HG03097 (cell line): ENCODE results near the gene TFPT.
A peak's percentile ranks its signal among the peaks of the same experiment; 100 is the strongest.

Experiments
- ATAC-seq: cut with Tn5 transposase; IDR thresholded peaks from one replicate; pipeline ENCODE4 v1.9.1; 2021; ENCODE audit not compliant: unreplicated experiment, low FRiP score

Gene TFPT

DNA sequence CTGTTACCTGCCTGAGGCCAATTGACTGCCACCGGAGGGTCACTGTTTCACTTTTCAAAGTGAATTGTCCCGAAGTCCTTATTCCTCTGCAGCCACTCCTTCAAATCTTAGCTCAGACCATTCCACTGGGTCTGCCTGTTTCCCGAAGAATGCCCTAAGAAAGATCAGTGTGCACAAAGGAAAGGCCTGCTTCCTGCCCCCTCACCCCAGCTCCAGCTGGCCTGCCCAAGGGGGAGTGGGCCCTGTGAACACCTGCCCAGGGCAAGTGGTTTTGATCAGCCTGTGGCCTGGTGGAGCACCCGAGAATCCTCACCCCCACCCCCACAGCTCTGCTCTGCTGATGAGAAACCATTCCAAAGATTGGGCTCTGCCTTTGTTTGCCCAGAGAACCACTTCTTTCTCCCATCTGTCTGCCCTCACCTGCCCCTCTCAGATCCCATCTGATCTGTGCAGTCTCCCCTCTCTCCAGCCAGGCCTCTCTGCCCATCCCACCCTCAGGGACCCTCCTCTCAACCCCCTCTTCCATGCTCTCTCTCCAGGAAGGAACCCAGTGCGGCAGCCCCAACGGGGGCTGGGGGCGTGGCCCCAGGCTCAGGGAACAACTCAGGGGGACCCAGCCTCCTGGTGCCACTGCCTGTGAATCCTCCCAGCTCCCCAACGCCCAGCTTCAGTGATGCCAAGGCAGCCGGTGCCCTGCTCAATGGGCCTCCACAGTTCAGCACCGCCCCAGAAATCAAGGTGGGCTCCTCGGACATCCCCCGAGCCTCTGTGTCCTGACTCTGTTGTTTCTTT is 33.8 kb upstream of the TFPT start:
- no peak for ATAC-seq

DNA sequence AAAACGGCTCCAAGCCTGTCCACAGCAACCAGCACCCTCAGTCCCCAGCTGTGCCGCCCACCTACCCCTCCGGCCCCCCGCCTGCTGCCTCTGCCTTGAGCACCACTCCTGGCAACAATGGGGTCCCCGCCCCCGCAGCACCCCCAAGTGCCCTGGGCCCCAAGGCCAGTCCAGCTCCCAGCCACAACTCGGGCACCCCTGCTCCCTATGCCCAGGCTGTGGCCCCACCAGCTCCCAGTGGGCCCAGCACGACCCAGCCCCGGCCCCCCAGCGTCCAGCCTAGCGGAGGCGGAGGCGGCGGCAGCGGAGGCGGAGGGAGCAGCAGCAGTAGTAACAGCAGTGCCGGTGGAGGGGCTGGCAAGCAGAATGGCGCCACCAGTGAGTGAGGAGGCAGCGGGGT is 32.7 kb upstream of the TFPT start:
- ATAC-seq: no peak

DNA sequence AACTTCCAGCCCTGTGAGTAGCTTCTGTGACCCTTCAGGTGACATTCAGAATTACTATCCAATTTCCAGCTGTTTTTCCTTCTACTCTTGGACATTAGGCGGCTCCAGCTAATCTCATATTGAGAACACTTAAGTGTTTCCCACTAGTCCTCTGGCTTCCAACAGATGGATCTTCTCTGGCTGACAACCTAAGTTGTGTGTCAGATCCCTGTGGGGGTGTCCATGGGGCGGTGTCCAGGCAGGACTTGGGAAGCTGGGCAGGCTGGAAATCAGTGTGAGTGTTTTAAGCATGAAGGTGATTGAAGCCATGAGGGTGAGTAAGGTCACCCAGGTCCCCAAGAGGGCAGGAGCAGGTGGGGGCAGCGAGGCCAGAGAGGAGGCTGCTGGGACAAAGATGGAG is 32.2 kb upstream of the TFPT start:
- ATAC-seq: no peak

DNA sequence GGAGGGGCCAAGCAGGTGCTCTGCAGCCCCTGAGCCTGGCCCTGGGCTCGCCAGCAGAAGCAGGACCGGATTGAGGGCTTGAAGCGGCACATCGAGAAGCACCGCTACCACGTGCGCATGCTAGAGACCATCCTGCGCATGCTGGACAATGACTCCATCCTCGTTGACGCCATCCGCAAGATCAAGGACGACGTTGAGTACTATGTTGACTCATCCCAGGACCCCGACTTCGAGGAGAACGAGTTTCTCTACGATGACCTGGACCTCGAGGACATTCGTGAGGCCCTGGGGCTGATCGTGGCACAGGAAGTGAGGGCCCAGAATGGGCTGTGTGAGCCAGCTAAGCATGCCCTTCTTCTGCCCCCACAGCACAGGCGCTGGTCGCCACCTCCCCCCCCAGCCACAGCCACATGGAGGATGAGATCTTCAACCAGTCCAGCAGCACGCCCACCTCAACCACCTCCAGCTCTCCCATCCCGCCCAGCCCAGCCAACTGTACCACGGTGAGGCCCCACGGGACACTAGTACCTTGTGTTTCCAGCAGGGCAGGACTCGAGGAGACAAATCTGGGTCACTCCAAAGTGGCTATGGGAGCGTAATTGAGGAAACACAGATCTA is 30.2 kb upstream of the TFPT start:
- no peak for ATAC-seq

DNA sequence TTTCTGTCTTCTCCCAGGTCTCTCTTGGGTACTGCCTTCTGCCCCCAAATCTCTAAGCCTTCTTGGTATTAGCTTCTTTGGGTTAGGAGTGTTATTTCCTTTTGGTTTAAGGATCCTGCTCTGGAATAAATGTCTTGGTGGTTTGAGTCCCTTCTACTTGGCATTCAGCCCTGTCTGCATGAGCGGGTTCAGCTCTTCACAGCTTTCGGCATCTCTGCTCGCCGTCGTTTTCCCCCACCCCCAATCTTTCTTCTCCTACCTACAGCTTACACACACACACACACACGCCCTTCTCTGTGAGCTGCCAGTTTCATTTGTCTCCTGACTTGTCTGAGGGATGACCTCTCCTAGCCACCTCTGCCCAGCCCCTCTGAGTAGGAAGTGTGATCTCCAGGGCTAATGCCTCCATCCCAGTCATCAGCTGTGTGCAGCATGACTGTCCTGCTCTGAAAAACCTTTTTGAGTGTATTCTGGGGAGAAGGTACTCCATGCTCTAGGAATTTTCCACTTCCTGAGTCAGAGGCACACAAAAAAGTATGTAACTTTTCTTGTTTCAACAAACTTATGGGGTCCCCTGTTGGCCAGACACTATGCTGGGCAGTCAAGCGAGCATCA is 26.8 kb upstream of the TFPT start:
- no peak for ATAC-seq

DNA sequence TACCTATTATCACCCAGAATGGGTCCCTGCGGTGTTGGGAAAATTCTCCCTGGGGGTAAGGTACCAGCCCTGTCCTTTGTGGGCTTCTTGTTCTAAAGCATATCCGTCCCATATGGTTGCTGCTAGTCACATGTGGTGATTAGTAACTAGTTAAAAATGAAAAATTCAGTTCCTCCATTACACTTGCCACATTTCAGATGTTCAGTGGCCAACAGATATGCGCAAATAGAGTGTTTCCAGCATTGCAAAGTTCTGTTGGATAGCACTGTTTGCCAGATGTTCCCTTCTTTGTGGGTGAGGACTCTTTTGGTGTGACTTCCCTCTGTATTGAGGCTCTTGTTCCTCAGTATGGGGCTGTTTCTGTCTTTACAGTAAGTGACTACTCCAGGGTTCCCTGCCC is 25.9 kb upstream of the TFPT start:
- ATAC-seq: no peak

DNA sequence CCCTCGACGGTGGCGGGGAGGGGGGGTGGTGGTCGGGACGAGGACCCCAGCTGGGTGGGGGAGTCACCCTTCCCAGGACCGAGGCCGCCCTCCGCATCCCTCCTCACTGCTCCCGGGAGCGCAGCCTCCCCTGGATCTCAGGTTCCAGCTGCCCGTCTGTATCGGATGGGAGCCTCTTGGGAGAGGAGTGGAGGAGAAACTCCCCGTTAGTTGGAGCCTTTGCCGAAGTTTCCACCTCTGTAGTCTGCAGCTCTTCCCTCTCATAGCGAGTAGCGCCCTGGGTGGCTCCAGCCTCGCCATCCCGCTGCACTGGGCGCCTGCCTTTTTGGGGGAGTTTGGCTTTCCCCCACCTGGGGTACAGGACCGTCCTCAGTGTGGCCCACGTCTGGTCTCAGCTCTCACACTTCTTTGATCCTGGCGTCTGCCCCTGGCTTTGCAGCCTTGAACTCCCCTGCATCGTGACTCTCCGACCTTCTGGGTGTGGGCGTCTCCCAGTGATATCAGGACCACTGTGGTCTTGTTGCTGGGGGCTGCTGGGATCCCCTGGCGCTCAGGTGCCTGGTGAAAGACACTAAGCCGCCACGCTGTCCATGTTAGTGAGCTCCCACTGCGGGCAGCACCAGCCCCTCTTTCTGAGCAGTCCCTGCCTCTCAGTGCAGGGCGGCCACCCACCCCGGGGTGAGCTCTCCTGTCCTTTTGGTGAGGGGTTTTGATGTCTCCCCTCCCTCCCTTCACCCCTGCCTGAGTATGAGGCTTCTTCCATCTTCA is 23.2 kb upstream of the TFPT start:
- ATAC-seq: no peak

DNA sequence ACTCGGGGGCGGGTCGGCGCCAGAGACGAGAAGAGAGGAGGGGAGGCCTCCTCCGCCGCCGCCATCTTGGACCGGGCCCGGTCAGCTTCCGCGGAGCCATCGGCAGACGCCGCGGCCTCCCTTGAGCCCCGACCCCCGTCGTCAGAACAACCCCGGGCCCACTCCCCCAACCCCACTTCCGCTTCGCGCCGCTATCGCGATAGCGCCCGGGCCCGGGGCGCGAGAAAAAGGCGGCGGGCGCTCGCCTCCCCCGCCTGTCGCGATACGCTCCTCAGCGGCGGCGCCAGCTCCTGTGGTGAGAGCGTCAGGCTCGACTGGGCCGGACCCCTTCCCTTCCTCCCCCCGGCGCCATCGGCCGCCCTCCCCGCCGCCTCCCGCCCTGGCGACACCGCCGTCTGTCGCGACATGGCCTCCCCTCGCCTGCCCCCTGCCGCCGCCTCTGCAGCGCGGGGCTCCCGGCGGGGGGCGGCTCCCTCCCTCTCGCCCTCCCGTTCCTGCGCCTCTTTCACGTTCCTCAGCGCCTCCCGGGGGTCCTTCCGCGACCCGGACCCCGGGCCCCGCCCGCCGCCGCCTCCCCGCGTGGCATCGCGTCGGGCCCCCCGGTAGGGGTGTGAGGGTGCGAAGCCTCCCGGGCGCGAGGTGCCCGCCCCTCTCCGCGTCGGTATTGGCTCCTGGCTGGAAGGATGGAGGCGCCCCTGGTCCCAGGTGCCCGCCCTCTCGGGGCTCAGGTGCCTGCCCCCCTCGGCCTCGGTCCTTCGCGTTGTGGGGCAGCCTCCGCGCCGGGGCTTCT is 22.4 kb upstream of the TFPT start, which contains the start of gene CNOT3:
TSS of gene CNOT3 (plus strand) at position 64 of the 790 bp plus-strand sequence. CDS start 5,217 bp downstream, outside the sequence.
- ATAC-seq: no peak

DNA sequence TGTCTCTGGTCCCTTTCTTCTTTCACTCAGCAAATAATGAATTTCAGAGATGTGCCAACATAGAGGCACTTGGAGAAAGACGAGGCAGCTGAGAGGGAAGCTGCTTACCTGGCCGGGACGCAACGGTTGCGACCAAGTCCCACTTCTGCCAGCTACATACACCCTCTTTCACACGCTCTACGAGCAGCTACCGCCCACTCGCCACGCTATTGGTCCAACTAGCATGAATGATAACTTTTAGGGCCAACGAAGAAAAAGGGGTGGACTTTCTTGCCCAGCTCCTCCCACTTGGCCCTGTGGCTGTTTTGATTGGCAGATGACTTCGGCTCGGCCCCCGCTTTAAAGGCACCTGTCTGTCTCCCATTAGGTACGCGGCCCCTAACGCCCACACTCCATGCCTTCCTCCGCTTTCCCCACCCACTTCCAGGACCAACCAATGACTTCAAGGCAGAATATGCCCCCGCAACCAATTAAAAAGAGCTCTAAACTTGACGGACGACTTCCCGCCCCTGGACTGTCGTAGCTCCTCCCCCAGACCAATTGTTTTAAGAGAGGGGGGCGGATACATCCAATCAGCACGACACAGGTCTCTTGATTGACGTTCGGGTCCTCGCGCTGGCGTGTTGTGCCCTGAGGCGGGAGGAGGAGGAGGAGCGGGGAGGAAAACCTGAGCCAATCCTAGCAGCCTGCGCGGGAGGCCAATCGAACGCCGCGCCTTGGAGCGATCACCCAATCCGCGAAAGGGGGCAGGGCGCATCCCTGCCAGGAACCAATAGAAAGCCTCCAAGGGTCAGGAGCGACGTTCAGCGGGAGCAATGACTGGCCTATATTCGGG is 21.6 kb upstream of the TFPT start:
- peak; percentile 79 for ATAC-seq

DNA sequence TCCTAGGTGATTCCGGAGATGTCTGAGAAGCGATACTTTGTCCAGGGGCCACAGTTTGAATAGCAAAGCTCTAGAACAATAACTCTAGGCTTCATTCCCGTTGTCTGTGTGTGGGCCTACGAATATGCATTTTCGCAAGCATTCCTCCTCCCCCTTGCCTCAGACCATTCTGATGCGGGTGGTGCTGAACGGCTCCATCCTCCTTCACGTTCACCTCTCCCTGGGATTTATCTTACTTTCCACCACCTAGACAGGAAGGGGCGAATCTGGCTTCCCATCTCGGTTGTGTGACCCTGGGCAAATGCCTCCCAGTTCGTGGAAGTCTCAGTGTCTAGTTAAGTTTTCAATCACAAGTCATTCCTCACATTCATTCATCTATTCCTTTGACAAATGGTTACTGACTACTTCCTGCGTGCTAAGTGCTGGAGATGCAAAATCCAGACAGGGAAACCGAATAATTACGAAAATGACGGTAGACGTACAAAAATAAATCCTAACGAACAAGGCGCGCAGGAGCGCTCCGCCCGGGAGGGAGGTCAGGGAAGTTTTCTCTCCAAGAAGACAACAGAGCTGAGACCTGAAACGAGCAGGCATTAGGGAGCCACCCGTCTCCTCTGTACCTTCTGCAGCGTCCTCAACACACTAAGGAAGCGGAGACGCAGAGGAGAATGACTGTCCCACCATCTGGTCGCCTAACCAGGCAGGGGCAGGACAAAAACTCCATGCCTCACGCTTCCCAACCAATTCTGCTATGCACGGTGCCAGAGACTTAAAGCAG is 20.8 kb upstream of the TFPT start:
- no peak for ATAC-seq

DNA sequence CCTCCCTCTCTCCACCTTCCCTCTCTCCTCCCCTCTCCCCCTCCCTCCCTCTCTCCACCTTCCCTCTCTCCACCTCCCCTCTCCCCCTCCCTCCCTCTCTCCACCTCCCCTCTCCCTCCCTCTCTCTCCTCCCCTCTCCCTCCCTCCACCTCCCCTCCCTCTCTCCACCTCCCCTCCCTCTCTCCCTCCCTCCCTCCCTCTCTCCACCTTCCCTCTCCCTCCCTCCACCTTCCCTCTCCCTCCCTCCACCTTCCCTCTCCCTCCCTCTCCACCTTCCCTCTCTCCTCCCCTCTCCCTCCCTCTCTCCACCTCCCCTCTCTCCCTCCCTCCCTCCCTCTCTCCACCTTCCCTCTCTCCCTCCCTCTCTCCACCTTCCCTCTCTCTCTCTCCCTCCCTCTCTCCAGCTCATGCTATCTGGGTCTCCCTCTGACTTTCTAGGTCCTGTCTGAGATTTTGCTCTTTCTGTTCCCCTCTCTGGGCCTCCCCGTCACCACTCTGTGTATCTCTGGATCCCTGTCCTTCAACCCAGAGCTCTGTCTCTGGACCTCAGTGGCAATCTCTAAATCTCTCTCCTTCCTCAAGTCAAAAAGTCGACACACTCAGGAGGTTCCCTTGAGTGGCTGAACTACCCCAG is 18.6 kb upstream of the TFPT start:
- no peak for ATAC-seq

DNA sequence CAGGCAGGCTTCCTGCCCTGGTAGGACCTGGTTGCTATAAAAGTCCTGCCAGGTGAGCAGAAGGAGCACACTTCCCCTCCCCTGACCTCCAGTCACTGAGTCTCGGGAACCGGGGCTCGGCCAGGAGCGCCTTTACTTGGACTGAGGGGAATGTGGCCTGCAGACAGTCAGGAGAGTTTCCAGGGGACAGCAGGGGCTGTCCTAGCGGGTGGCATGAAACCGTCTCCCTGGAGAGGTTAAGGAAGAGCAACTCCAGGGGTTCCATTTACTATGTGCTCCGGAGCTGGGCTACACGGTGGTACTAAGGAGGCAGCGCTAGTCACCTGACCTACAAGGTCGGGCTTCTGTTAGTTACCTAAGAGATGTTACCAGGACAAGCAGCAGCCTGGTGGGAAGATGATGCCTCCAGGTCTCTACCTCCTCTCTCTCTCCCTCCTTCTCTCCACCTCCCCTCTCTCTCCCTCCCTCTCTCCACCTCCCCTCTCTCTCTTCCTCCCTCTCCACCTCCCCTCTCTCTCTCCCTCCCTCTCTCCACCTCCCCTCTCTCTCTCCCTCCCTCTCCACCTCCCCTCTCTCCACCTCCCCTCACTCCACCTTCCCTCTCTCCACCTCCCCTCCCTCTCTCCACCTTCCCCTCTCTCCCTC is 18.0 kb upstream of the TFPT start:
- no peak for ATAC-seq

DNA sequence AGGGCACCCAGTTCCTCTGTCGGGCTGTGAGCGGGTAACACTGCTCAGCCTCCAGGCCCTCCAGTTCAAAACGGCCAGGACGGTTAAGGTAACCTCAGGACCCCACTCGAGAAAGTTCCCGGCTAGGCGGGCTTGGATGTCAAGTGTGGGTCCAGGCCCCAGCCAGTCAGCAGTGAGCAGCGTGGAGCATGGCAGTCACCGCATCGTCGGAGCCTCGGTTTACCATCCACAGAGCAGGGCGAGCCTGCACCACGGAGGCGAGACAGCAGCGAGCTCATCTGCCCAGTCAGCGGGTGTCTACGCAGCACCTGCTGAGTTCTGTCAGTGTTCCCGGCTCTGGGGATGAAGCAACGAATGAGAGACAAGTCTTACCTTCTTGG is 14.2 kb upstream of the TFPT start:
- no peak for ATAC-seq

DNA sequence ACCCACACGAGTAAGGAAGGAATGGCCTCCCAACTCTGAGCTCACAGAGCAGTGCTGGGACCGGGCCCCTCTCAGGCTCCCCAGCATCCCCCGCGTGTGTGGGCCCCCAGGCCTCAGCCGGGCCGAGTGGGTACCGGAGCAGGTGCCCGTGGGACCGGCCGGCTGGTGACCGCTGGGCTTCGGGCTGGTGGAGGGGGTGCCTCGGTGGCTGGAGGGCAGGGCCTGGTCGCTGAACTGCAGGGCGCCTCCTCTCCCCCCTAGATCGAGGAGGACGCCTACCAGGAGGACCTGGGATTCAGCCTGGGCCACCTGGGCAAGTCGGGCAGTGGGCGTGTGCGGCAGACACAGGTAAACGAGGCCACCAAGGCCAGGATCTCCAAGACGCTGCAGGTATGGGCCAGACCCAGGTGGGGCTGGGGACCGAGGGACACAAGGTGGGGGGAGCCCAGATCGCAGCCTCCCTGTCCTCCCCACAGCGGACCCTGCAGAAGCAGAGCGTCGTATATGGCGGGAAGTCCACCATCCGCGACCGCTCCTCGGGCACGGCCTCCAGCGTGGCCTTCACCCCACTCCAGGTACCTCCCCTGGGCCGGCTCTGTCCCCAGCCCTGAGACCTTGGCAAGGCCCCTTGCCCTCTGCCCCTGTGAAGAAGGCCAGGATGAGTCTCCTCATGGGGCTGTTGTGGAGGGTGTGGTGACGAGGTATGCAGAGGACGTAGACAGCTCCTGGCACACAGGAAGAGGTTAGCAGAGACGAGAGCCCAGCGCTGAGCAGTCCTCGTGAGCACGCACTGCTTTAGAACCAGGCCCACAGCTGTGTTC is 13.5 kb upstream of the TFPT start:
- ATAC-seq: no peak

DNA sequence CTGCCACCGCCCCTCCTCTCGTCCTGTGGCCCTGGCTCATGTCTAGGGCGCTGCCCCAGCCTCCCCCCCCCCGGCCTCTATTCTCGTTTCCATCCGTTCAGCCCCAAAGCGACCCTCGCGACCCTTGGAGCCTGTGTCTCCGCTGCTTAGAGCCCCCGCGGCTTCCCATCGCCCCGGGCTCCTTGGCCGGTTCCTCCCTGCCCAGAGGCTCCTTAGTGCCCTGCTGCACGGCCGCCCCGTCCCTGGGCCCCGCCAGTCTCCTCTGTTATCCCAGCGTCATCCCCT is 12.9 kb upstream of the TFPT start:
- ATAC-seq: no peak

DNA sequence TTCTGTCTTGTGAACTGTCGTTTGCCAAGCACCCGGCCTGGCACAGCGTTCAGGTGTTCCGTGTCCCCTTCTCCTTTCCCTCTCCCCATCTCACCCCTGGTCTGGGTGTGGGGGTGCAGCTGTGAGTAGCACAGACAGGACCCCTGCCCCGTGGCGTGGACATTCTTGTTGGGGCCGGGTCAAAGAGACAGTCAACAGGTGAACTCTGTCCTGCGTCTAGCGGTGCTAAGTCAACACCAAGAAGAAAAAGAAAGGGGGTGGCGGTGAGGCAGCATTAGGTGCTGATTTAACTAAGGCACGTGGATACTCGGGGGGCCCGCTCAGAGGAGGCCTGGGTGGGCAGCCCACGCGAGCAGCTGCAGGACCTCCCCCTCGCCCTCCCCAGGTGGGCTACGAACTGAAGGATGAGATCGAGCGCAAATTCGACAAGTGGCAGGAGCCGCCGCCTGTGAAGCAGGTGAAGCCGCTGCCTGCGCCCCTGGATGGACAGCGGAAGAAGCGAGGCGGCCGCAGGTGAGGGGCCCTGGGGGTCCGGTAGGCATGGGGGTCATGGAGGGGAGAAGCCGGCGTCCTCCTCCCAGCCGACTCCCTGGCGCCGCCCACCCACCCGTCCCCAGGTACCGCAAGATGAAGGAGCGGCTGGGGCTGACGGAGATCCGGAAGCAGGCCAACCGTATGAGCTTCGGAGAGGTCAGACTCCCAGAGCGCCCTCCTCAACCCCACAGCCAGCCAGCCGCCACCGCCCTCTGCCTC is 12.4 kb upstream of the TFPT start:
- ATAC-seq: no peak

DNA sequence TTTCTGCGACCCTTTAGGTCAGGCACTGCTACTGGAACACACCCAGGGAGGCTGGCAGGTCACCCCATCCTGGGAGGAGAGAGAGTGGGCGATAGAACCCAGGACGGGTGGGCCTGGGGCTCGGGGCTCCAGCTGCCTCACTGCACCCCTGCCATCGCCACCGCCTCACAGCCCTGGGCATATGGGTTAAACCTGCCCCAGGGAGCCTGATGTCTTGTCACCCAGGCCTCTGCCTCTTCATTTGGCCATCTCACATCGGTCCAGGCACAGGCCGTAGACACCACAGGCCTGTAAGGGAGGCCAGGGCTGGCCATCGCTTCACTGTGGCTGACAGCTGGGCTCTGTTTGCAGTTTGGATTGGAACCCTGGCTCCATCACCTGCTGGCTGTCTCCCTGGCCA is 10.3 kb upstream of the TFPT start:
- ATAC-seq: no peak
